Thyroid gland (tissue), 4 donors: Measurements from ENCODE around the gene FXYD5.

Experiments used
- POLR2A ChIP-seq, 2 donors: fragments of 450-650 bp; IDR thresholded peaks; one replicate each; pipeline ENCODE4 v1.6.1; 2017; ENCODE audit warnings: antibody characterized with exemption in 2 of 2, mild to moderate bottlenecking in 2 of 2, moderate library complexity in 1 of 2
- TF ChIP-seq, protein P1 (sequence below), 6 experiments: fragments of 200-600 bp in 3 of 6; fragments of 450-650 bp in 3 of 6; sonication (generic) in 3 of 6; IDR thresholded peaks; one replicate each; pipeline ENCODE4 v1.5.1; 2016 to 2019; ENCODE audit warnings: antibody characterized with exemption in 6 of 6, mild to moderate bottlenecking in 2 of 6, inconsistent platforms in 1 of 6, moderate library complexity in 1 of 6

DNA sequence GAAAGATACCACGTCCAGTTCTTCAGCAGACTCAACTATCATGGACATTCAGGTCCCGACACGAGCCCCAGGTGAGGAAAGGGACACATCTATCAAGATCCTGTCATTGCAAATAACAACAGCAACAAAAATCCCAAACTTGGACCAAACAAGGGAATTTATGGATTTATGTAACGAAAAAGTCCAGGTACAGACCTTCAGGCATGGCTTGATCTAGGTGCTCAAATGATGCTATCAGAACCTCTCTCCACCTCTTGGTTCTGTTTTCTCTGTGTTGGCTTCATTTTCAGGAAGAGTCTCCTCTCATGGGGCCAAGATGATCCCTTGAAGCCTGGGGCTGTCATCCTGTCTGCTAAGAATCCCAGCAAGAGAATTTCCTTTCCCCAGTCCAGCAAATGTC, 2.9 kb downstream of the FXYD5 start:
- no peak for TF ChIP-seq POLR2A (IDR thresholded peaks at IDR 0.05)
- TF ChIP-seq, protein P1, sequence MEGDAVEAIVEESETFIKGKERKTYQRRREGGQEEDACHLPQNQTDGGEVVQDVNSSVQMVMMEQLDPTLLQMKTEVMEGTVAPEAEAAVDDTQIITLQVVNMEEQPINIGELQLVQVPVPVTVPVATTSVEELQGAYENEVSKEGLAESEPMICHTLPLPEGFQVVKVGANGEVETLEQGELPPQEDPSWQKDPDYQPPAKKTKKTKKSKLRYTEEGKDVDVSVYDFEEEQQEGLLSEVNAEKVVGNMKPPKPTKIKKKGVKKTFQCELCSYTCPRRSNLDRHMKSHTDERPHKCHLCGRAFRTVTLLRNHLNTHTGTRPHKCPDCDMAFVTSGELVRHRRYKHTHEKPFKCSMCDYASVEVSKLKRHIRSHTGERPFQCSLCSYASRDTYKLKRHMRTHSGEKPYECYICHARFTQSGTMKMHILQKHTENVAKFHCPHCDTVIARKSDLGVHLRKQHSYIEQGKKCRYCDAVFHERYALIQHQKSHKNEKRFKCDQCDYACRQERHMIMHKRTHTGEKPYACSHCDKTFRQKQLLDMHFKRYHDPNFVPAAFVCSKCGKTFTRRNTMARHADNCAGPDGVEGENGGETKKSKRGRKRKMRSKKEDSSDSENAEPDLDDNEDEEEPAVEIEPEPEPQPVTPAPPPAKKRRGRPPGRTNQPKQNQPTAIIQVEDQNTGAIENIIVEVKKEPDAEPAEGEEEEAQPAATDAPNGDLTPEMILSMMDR (IDR thresholded peaks at IDR 0.05) = no peak
